Panc1 (cell line): ENCODE results near the gene EIF5A. TPM values are rescaled to one million over a fixed set of nuclear protein-coding genes. Genes with fewer than 3 reads are reported as not detected.

Experiments
- ATAC-seq: fragments of 200-7000 bp; cut with Tn5 transposase; 2 replicates; pipeline ENCODE4 v1.9.1; 2020; ENCODE audit warnings: mild to moderate bottlenecking, moderate library complexity
- BruUV-seq: library from RNA; stranded (reverse); fragments of 400-500 nt; replicated peaks from 2 replicates; lab custom pipeline; 2021; lab: Mats Ljungman, UMichigan
- CTCF ChIA-PET: fragments of 300-600 bp; sonication (Branson Sonifier 250); formaldehyde crosslinking; loops from one replicate; lab custom pipeline; 2022; ENCODE audit warnings: antibody characterized with exemption; lab: Charles Lee
- POLR2A ChIA-PET: fragments of 300-600 bp; sonication (Branson Sonifier 250); formaldehyde crosslinking; loops from one replicate; lab custom pipeline; 2022; ENCODE audit warnings: antibody characterized with exemption; lab: Charles Lee
- DNase-seq: peaks from one replicate; pipeline ENCODE4 v3.0.0-alpha.2; 2010; ENCODE audit warnings: low read depth, low spot score
- H3K27ac ChIP-seq: 2 replicates; pipeline ENCODE4 v1.5.1; 2011; ENCODE audit warnings: mild to moderate bottlenecking, low read length, inconsistent platforms
- H3K27me3 ChIP-seq: fragments of 200-500 bp; sonication (Bioruptor generic); 2 replicates; pipeline ENCODE4 v1.6.0; 2014; ENCODE audit warnings: low read length, inconsistent platforms; ENCODE audit not compliant: control insufficient read depth, insufficient read depth
- H3K36me3 ChIP-seq: fragments of 200-500 bp; sonication (Bioruptor generic); 2 replicates; pipeline ENCODE4 v1.5.1; 2014; ENCODE audit warnings: inconsistent platforms, mild to moderate bottlenecking, low read length, moderate library complexity; ENCODE audit not compliant: control insufficient read depth, insufficient read depth
- H3K4me1 ChIP-seq: 2 replicates; pipeline ENCODE4 v1.5.1; 2011; ENCODE audit warnings: inconsistent platforms, mild to moderate bottlenecking, low read length, moderate library complexity; ENCODE audit not compliant: control insufficient read depth, insufficient read depth
- H3K4me3 ChIP-seq, 2 experiments: 2 replicates each; pipeline ENCODE4 v1.5.1; 2011 to 2012; ENCODE audit warnings: low read depth in 2 of 2, low read length in 2 of 2, mild to moderate bottlenecking in 2 of 2, inconsistent platforms in 1 of 2, moderate library complexity in 1 of 2
- H3K9me3 ChIP-seq: fragments of 200-500 bp; sonication (Bioruptor generic); 2 replicates; pipeline ENCODE4 v1.5.1; 2014; ENCODE audit warnings: low read depth, mild to moderate bottlenecking, inconsistent platforms, low read length, moderate library complexity; ENCODE audit not compliant: control insufficient read depth, insufficient read depth
- CTCF ChIP-seq: fragments of 450-650 bp; IDR thresholded peaks from 2 replicates; pipeline ENCODE4 v1.5.1; 2017; ENCODE audit warnings: mild to moderate bottlenecking
- POLR2AphosphoS5 ChIP-seq: IDR thresholded peaks from 2 replicates; pipeline ENCODE4 v1.6.1; 2012; ENCODE audit warnings: mild to moderate bottlenecking, low read depth, low read length, moderate library complexity
- SIN3A ChIP-seq: IDR thresholded peaks from 2 replicates; pipeline ENCODE4 v1.6.1; 2012; ENCODE audit warnings: low read depth, mild to moderate bottlenecking, low read length, moderate library complexity, borderline replicate concordance; ENCODE audit not compliant: insufficient read depth
- TCF7L2 ChIP-seq: IDR thresholded peaks from 2 replicates; pipeline ENCODE4 v1.6.1; 2011; ENCODE audit warnings: mild to moderate bottlenecking, low read depth, low read length, inconsistent platforms
- in situ Hi-C: cut with HindIII; loops from 2 replicates; pipeline ENCODE4 v1.10.0; 2016; ENCODE audit warnings: low sequenced_read_pairs, low pct_unique_long_range_greater_than_20kb
- intact Hi-C: fragments of 100-400 bp; cut with micrococcal nuclease; formaldehyde crosslinking; loops from one replicate; pipeline ENCODE4 v1.10.0; 2022; ENCODE audit not compliant: unreplicated experiment
- total RNA-seq: library from RNA; stranded (reverse); gene quantifications from one replicate; pipeline ENCODE4 v1.2.1, GENCODE V29; 2021; ENCODE audit not compliant: unreplicated experiment
- TF ChIP-seq, protein P1 (sequence below), 2 experiments: IDR thresholded peaks; 2 replicates each; pipeline ENCODE4 v1.6.1; 2011 to 2012; ENCODE audit warnings: low read depth in 2 of 2, control low read depth in 1 of 2, low read length in 1 of 2, mild to moderate bottlenecking in 1 of 2, moderate library complexity in 1 of 2; ENCODE audit not compliant: insufficient read depth in 1 of 2

Gene EIF5A
- total RNA-seq, 1 experiment from 2014 or later = 728 TPM

GRCh38 chr17:7327501-7327900 is 20.1 kb downstream of the EIF5A start:
- Histone ChIP-seq H3K4me1 (peaks cover 7% of the 10 kb centered on the region), H3K27me3 (no peaks in the 10 kb centered on the region), H3K27ac (no peak overlapping the region), H3K4me3 (no peak overlapping the region), H3K9me3 (no peaks in the 10 kb centered on the region), H3K36me3 (no peaks in the 10 kb centered on the region; the same call in 1 of the 2 replicates)
- no peak for ATAC-seq
- in situ Hi-C loops = no loop called here
- intact Hi-C loops = no loop called here
- ChIA-PET CTCF (no interaction called here), POLR2A (no interaction called here)
- DNase-seq = no peak
- TF ChIP-seq CTCF = no peak
- no peak for TF ChIP-seq POLR2AphosphoS5
- TF ChIP-seq TCF7L2 = no peak
- TF ChIP-seq SIN3A = no peak
- TF ChIP-seq, protein P1, sequence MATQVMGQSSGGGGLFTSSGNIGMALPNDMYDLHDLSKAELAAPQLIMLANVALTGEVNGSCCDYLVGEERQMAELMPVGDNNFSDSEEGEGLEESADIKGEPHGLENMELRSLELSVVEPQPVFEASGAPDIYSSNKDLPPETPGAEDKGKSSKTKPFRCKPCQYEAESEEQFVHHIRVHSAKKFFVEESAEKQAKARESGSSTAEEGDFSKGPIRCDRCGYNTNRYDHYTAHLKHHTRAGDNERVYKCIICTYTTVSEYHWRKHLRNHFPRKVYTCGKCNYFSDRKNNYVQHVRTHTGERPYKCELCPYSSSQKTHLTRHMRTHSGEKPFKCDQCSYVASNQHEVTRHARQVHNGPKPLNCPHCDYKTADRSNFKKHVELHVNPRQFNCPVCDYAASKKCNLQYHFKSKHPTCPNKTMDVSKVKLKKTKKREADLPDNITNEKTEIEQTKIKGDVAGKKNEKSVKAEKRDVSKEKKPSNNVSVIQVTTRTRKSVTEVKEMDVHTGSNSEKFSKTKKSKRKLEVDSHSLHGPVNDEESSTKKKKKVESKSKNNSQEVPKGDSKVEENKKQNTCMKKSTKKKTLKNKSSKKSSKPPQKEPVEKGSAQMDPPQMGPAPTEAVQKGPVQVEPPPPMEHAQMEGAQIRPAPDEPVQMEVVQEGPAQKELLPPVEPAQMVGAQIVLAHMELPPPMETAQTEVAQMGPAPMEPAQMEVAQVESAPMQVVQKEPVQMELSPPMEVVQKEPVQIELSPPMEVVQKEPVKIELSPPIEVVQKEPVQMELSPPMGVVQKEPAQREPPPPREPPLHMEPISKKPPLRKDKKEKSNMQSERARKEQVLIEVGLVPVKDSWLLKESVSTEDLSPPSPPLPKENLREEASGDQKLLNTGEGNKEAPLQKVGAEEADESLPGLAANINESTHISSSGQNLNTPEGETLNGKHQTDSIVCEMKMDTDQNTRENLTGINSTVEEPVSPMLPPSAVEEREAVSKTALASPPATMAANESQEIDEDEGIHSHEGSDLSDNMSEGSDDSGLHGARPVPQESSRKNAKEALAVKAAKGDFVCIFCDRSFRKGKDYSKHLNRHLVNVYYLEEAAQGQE (IDR thresholded peaks at IDR 0.05; ENCODE audit: insufficient read depth in 1 of 2, low read depth in 2 of 2, low read length in 1 of 2) = no peak
- BruUV-seq = no TSS peak

- Histone ChIP-seq H3K36me3 (no peaks in the 10 kb centered on the region; the same call in 1 of the 2 replicates), H3K4me3 (peak overlapping the region; percentile 81 to 90), H3K4me1 (peaks cover 7% of the 10 kb centered on the region), H3K9me3 (no peaks in the 10 kb centered on the region), H3K27me3 (no peaks in the 10 kb centered on the region), H3K27ac (peak overlapping the region; percentile 90)
- intact Hi-C loops (no loop called here), in situ Hi-C loops (no loop called here)
- DNase-seq (no peak), ATAC-seq (no peak)
- CTCF ChIA-PET = no interaction called here
- POLR2A ChIA-PET = no interaction called here
- TF ChIP-seq POLR2AphosphoS5 = no peak
- TF ChIP-seq SIN3A = no peak
- TF ChIP-seq CTCF = no peak
- TF ChIP-seq, protein P1 (IDR thresholded peaks at IDR 0.05; ENCODE audit: insufficient read depth in 1 of 2, low read depth in 2 of 2, low read length in 1 of 2) = no peak
- no peak for TF ChIP-seq TCF7L2
- BruUV-seq = no TSS peak
Measured at GRCh38 chr17:7328009-7328408, 20.6 kb downstream of the EIF5A start.
